DND-41 (cell line): ENCODE measurements around the gene GLTP.

Experiments used
- EZH2 ChIP-seq: IDR thresholded peaks from 3 replicates; pipeline ENCODE4 v1.6.1; 2012; ENCODE audit warnings: borderline replicate concordance, low read depth, mild to moderate bottlenecking, moderate library complexity, low read length, inconsistent platforms; ENCODE audit not compliant: severe bottlenecking
- TF ChIP-seq, protein P1 (sequence below): IDR thresholded peaks from 2 replicates; pipeline ENCODE4 v1.5.1; 2012; ENCODE audit warnings: borderline replicate concordance, low read length, moderate library complexity, mild to moderate bottlenecking; ENCODE audit not compliant: poor library complexity, severe bottlenecking; ENCODE audit errors: extremely low read depth

- TF ChIP-seq, protein P1, sequence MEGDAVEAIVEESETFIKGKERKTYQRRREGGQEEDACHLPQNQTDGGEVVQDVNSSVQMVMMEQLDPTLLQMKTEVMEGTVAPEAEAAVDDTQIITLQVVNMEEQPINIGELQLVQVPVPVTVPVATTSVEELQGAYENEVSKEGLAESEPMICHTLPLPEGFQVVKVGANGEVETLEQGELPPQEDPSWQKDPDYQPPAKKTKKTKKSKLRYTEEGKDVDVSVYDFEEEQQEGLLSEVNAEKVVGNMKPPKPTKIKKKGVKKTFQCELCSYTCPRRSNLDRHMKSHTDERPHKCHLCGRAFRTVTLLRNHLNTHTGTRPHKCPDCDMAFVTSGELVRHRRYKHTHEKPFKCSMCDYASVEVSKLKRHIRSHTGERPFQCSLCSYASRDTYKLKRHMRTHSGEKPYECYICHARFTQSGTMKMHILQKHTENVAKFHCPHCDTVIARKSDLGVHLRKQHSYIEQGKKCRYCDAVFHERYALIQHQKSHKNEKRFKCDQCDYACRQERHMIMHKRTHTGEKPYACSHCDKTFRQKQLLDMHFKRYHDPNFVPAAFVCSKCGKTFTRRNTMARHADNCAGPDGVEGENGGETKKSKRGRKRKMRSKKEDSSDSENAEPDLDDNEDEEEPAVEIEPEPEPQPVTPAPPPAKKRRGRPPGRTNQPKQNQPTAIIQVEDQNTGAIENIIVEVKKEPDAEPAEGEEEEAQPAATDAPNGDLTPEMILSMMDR: no peak
- TF ChIP-seq EZH2: no peak
Observed at GRCh38 chr12:109840305-109841074, 39.9 kb downstream of the GLTP start.
